Neural progenitor cell (in vitro differentiated cells): ENCODE results near the gene NXN. TPM values are rescaled to one million over a fixed set of nuclear protein-coding genes. Genes with fewer than 3 reads are reported as not detected.

Source experiments
- DNase-seq: peaks from one replicate; pipeline ENCODE4 v3.0.0-alpha.2; 2016; ENCODE audit warnings: low spot score
- H2AFZ ChIP-seq: fragments of 200-600 bp; sonication (generic); replicated peaks from 2 replicates; pipeline ENCODE4 v1.6.1; 2016; ENCODE audit warnings: antibody characterized with exemption
- H3F3A ChIP-seq: fragments of 200-600 bp; sonication (generic); 2 replicates; pipeline ENCODE4 v1.6.1; 2016; ENCODE audit warnings: antibody characterized with exemption, low read depth
- H3K27ac ChIP-seq: fragments of 200-600 bp; sonication (generic); 2 replicates; pipeline ENCODE4 v1.5.1; 2016; ENCODE audit warnings: mild to moderate bottlenecking
- H3K27me3 ChIP-seq: fragments of 200-600 bp; sonication (generic); 2 replicates; pipeline ENCODE4 v1.6.1; 2016; ENCODE audit warnings: mild to moderate bottlenecking, moderate library complexity
- H3K36me3 ChIP-seq: fragments of 200-600 bp; sonication (generic); 2 replicates; pipeline ENCODE4 v1.5.1; 2016
- H3K4me1 ChIP-seq: fragments of 200-600 bp; sonication (generic); 2 replicates; pipeline ENCODE4 v1.6.1; 2016; ENCODE audit warnings: mixed run types
- H3K4me2 ChIP-seq: fragments of 200-600 bp; sonication (generic); 2 replicates; pipeline ENCODE4 v1.6.1; 2016
- H3K4me3 ChIP-seq: fragments of 200-600 bp; sonication (generic); 2 replicates; pipeline ENCODE4 v1.5.1; 2016
- H3K79me2 ChIP-seq: fragments of 200-600 bp; sonication (generic); 2 replicates; pipeline ENCODE4 v1.6.1; 2016; ENCODE audit warnings: low read depth
- H3K9ac ChIP-seq: fragments of 200-600 bp; sonication (generic); 2 replicates; pipeline ENCODE4 v1.6.1; 2016
- H3K9me3 ChIP-seq: fragments of 200-600 bp; sonication (generic); 2 replicates; pipeline ENCODE4 v1.5.1; 2016; ENCODE audit warnings: low read depth
- H4K20me1 ChIP-seq: fragments of 200-600 bp; sonication (generic); 2 replicates; pipeline ENCODE4 v1.6.1; 2016; ENCODE audit warnings: low read depth
- H3K27ac Mint-ChIP-seq: 3 replicates; pipeline ENCODE4 v1.8.0; 2021; ENCODE audit warnings: mixed read lengths
- H3K27me3 Mint-ChIP-seq: 2 replicates; pipeline ENCODE4 v1.8.0; 2022; ENCODE audit warnings: low read depth, mild to moderate bottlenecking, inconsistent platforms, moderate library complexity, mixed read lengths; ENCODE audit not compliant: insufficient read depth
- H3K36me3 Mint-ChIP-seq: 3 replicates; pipeline ENCODE4 v1.8.0; 2021; ENCODE audit warnings: mixed read lengths
- H3K4me1 Mint-ChIP-seq: 3 replicates; pipeline ENCODE4 v1.8.0; 2021; ENCODE audit warnings: mixed read lengths
- H3K4me3 Mint-ChIP-seq: 3 replicates; pipeline ENCODE4 v1.8.0; 2021; ENCODE audit warnings: mild to moderate bottlenecking, moderate library complexity, mixed read lengths
- H3K9me3 Mint-ChIP-seq: 3 replicates; pipeline ENCODE4 v1.8.0; 2020; ENCODE audit warnings: mixed read lengths
- CTCF ChIP-seq: fragments of 200-600 bp; sonication (generic); IDR thresholded peaks from 2 replicates; pipeline ENCODE4 v1.5.1; 2017; ENCODE audit warnings: antibody characterized with exemption, mild to moderate bottlenecking
- EZH2 ChIP-seq: fragments of 200-600 bp; sonication (generic); IDR thresholded peaks from 2 replicates; pipeline ENCODE4 v1.6.1; 2017; ENCODE audit warnings: antibody characterized with exemption, mild to moderate bottlenecking, moderate library complexity
- EZH2phosphoT487 ChIP-seq: fragments of 200-600 bp; sonication (generic); IDR thresholded peaks from 2 replicates; pipeline ENCODE4 v1.6.1; 2017; ENCODE audit warnings: antibody characterized with exemption
- total RNA-seq: library from RNA; depleted of rRNA; stranded (reverse); fragments of >200 nt; gene quantifications from 2 replicates; pipeline ENCODE4 v1.2.3, GENCODE V29; 2015; ENCODE audit warnings: low replicate concordance

The NXN gene
- total RNA-seq, 1 donor from 2014 or later: 35.9 TPM

DNA sequence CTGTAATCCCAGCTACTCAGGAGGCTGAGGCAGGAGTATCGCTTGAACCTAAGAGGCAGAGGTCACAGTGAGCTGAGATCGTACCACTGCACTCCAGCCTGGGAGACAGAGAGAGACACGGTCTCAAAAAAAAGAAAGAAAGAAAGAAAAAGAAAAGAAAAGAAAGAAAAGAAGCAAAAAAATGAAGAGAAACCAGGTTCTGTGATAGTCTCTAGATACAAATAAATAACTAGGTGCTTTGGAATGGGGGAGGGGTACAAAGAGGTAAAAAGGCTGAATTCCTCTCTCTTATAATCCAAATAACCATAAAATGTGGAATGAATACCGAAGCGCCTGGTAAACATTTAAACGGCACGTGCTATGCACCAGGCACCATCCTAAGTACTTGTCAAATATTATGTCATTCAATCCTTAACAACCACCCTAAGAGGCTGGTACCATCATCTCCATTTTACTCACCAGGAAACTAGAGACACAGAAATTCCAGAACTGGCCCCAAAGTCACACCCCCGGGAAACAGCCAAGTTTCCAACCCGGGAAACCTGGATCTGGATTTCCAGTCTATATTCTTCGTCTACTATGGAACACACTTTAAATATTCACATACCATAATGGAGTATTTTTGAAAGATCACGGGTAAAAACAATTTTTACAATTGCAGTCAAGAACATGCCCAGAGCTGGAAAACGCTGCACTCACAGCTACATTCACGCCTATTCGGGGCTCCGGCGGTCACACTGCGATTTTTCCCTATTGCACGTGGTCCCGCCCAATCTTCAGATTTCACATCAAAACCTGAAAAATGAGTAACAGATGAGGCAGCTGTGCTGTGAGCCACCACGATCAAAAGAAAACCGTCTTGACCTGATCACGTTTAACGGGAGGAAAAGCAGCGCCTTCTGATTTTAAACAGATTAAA lies 10.5 kb downstream of the NXN start:
- Histone ChIP-seq H3K4me3 (no peak overlapping the region), H3K27me3 (no peaks in the 10 kb centered on the region), H2AFZ (no peak overlapping the region), H3K4me1 (peaks cover 28% of the 10 kb centered on the region), H3K79me2 (peaks cover 99% of the 10 kb centered on the region), H3K36me3 (no peaks in the 10 kb centered on the region), H3F3A (peaks cover 23% of the 10 kb centered on the region), H3K27ac (no peak overlapping the region), H3K4me2 (no peak overlapping the region), H3K9ac (no peak overlapping the region), H4K20me1 (peaks cover 48% of the 10 kb centered on the region), H3K9me3 (no peaks in the 10 kb centered on the region)
- Mint-ChIP-seq H3K4me1 (peaks cover 64% of the 10 kb centered on the region), H3K27me3 (peaks cover 10% of the 10 kb centered on the region), H3K36me3 (peaks cover 31% of the 10 kb centered on the region), H3K4me3 (peak overlapping the region; percentile 77), H3K27ac (peak overlapping the region; percentile 99), H3K9me3 (peaks cover 2% of the 10 kb centered on the region)
- no peak for DNase-seq
- TF ChIP-seq EZH2 (no peak), EZH2phosphoT487 (no peak), CTCF (no peak)

- no peak for DNase-seq
- H3K4me3 Mint-ChIP-seq: no peak overlapping the region
- Histone ChIP-seq H3F3A (peaks cover 37% of the 10 kb centered on the region), H3K4me1 (peaks cover 45% of the 10 kb centered on the region), H3K9ac (no peak overlapping the region), H3K27ac (no peak overlapping the region), H3K27me3 (no peaks in the 10 kb centered on the region), H3K4me3 (no peak overlapping the region), H3K79me2 (peaks cover 97% of the 10 kb centered on the region), H2AFZ (no peak overlapping the region), H3K9me3 (no peaks in the 10 kb centered on the region), H3K36me3 (no peaks in the 10 kb centered on the region), H4K20me1 (peaks cover 54% of the 10 kb centered on the region), H3K4me2 (no peak overlapping the region)
- peaks cover 25% of the 10 kb centered on the region for H3K36me3 Mint-ChIP-seq
- H3K27me3 Mint-ChIP-seq: peaks cover 10% of the 10 kb centered on the region
- peaks cover 75% of the 10 kb centered on the region for H3K4me1 Mint-ChIP-seq
- no peaks in the 10 kb centered on the region for H3K9me3 Mint-ChIP-seq
- TF ChIP-seq EZH2phosphoT487 (no peak), CTCF (no peak), EZH2 (no peak)
- no peak overlapping the region for H3K27ac Mint-ChIP-seq
Observed at GRCh38 chr17:967122-967521, 12.5 kb downstream of the NXN start.

- Mint-ChIP-seq H3K27me3 (peaks cover 6% of the 10 kb centered on the region), H3K36me3 (peaks cover 23% of the 10 kb centered on the region), H3K9me3 (no peaks in the 10 kb centered on the region), H3K27ac (peak overlapping the region; percentile 89), H3K4me1 (peaks cover 72% of the 10 kb centered on the region), H3K4me3 (peak overlapping the region; percentile 3)
- Histone ChIP-seq H3K4me3 (no peak overlapping the region), H4K20me1 (peaks cover 53% of the 10 kb centered on the region), H3K4me1 (peaks cover 42% of the 10 kb centered on the region), H2AFZ (no peak overlapping the region), H3K9ac (no peak overlapping the region), H3K27me3 (no peaks in the 10 kb centered on the region), H3K79me2 (peaks cover 97% of the 10 kb centered on the region), H3K36me3 (no peaks in the 10 kb centered on the region), H3K4me2 (peak overlapping the region; percentile 46), H3K27ac (peak overlapping the region; percentile 59), H3F3A (peaks cover 32% of the 10 kb centered on the region), H3K9me3 (no peaks in the 10 kb centered on the region)
- no peak for DNase-seq
- TF ChIP-seq EZH2phosphoT487: no peak
- no peak for TF ChIP-seq CTCF
- no peak for TF ChIP-seq EZH2
Observed at GRCh38 chr17:965311-965989, 14.1 kb downstream of the NXN start.
